ENCODE measurements around the gene KAT6B.

Gene KAT6B

GRCh38 chr10:74982634-74982982 is 156.2 kb downstream of the KAT6B start:
- no peaks in the 10 kb centered on the region for H3K4me1 Mint-ChIP-seq
- H3K4me3 Mint-ChIP-seq: no peak overlapping the region
- no peak for DNase-seq
- H3K27ac Mint-ChIP-seq: no peak overlapping the region
- no peak for TF ChIP-seq CTCF (IDR thresholded peaks at IDR 0.05)
- H3K36me3 Mint-ChIP-seq (ENCODE audit: low read depth): peaks cover 58% of the 10 kb centered on the region
- H3K9me3 Mint-ChIP-seq: no peaks in the 10 kb centered on the region
- H3K27me3 Mint-ChIP-seq (ENCODE audit: low read depth, poor library complexity): no peaks in the 10 kb centered on the region

- TF ChIP-seq CTCF (IDR thresholded peaks at IDR 0.05): no peak
- H3K36me3 Mint-ChIP-seq (ENCODE audit: low read depth): peaks cover 53% of the 10 kb centered on the region
- H3K9me3 Mint-ChIP-seq: no peaks in the 10 kb centered on the region
- H3K4me3 Mint-ChIP-seq: no peak overlapping the region
- no peaks in the 10 kb centered on the region for H3K4me1 Mint-ChIP-seq
- no peaks in the 10 kb centered on the region for H3K27me3 Mint-ChIP-seq (ENCODE audit: low read depth, poor library complexity)
- no peak for DNase-seq
- H3K27ac Mint-ChIP-seq: peak overlapping the region; percentile 6
Measured at GRCh38 chr10:74983383-74983782, 157.0 kb downstream of the KAT6B start.

GRCh38 chr10:74987339-74988053 is 161.1 kb downstream of the KAT6B start:
- peaks cover 55% of the 10 kb centered on the region for H3K36me3 Mint-ChIP-seq (ENCODE audit: low read depth)
- DNase-seq: no peak
- no peaks in the 10 kb centered on the region for H3K27me3 Mint-ChIP-seq (ENCODE audit: low read depth, poor library complexity)
- no peak overlapping the region for H3K4me3 Mint-ChIP-seq
- H3K27ac Mint-ChIP-seq: no peak overlapping the region
- peaks cover 10% of the 10 kb centered on the region for H3K4me1 Mint-ChIP-seq
- TF ChIP-seq CTCF (IDR thresholded peaks at IDR 0.05): no peak
- H3K9me3 Mint-ChIP-seq: no peaks in the 10 kb centered on the region

GRCh38 chr10:74988054-74988775 is 161.8 kb downstream of the KAT6B start:
- H3K36me3 Mint-ChIP-seq (ENCODE audit: low read depth): peaks cover 58% of the 10 kb centered on the region
- H3K9me3 Mint-ChIP-seq: no peaks in the 10 kb centered on the region
- no peak for TF ChIP-seq CTCF (IDR thresholded peaks at IDR 0.05)
- no peak overlapping the region for H3K4me3 Mint-ChIP-seq
- H3K27me3 Mint-ChIP-seq (ENCODE audit: low read depth, poor library complexity): no peaks in the 10 kb centered on the region
- H3K4me1 Mint-ChIP-seq: peaks cover 10% of the 10 kb centered on the region
- no peak for DNase-seq
- no peak overlapping the region for H3K27ac Mint-ChIP-seq

GRCh38 chr10:74988832-74989561 is 162.6 kb downstream of the KAT6B start:
- TF ChIP-seq CTCF (IDR thresholded peaks at IDR 0.05): no peak
- Mint-ChIP-seq H3K27me3 (ENCODE audit: low read depth, poor library complexity) (no peaks in the 10 kb centered on the region), H3K4me1 (peaks cover 10% of the 10 kb centered on the region), H3K9me3 (no peaks in the 10 kb centered on the region), H3K4me3 (no peak overlapping the region), H3K36me3 (ENCODE audit: low read depth) (peaks cover 56% of the 10 kb centered on the region), H3K27ac (no peak overlapping the region)
- DNase-seq: no peak
